ENCODE results near the gene USP54.

DNA sequence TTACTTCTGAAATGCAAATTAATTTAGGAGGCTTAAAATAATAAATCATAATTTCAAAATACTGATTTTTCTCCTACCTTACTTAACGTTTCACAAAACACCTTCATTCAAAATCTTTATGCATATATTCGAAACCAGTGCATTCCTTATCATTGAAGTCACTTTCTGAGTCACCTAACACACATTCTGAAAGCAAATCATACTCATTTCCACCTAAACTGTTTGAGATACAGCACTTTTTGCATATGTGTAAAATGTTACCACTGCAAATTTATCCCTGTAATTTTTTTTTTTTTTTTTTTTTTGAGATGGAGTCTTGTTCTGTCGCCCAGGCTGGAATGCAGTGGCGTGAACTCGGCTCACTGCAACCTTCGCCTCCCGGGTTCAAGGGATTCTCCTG is 111.0 kb downstream of the USP54 start:
- TF ChIP-seq, protein P1, sequence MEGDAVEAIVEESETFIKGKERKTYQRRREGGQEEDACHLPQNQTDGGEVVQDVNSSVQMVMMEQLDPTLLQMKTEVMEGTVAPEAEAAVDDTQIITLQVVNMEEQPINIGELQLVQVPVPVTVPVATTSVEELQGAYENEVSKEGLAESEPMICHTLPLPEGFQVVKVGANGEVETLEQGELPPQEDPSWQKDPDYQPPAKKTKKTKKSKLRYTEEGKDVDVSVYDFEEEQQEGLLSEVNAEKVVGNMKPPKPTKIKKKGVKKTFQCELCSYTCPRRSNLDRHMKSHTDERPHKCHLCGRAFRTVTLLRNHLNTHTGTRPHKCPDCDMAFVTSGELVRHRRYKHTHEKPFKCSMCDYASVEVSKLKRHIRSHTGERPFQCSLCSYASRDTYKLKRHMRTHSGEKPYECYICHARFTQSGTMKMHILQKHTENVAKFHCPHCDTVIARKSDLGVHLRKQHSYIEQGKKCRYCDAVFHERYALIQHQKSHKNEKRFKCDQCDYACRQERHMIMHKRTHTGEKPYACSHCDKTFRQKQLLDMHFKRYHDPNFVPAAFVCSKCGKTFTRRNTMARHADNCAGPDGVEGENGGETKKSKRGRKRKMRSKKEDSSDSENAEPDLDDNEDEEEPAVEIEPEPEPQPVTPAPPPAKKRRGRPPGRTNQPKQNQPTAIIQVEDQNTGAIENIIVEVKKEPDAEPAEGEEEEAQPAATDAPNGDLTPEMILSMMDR (conservative IDR thresholded peaks at IDR 0.05; ENCODE audit: low read length) = no peak
- TF ChIP-seq EZH2phosphoT487 (IDR thresholded peaks at IDR 0.05; ENCODE audit: borderline replicate concordance) = no peak
